DMS53 (cell line): ENCODE data around the gene PIP5K1B.
"Not testable (repeated sequence)": the region's sequence is repeated elsewhere in the genome, so short reads cannot be mapped to it uniquely, and the experiment has no call there.

ENCODE experiments used
- DNase-seq: peaks from one replicate; lab custom pipeline; 2025; lab: John Stamatoyannopoulos, UW

Gene PIP5K1B

GRCh38 chr9:69028754-69029153 is 323.7 kb downstream of the PIP5K1B start:
- DNase-seq, result no peak

DNA sequence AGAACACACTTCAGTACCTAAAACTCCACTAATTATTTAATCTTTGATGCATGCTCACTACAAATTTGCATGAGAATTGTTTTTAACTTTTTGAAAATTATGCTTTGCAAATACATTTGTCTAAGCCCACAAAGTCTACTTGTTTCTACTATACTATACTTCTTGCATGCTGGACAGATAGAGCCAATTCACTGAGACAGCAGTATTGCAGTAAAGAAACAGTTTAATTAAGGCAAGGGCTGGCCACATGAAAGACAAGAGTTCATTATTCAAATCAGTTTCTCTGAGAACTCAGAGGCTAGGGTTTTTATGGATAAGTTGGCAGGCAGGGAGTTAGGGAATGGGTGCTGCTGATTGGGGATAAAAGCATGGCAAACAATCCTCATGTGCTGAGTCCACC is 324.5 kb downstream of the PIP5K1B start:
- DNase-seq, result no peak

DNA sequence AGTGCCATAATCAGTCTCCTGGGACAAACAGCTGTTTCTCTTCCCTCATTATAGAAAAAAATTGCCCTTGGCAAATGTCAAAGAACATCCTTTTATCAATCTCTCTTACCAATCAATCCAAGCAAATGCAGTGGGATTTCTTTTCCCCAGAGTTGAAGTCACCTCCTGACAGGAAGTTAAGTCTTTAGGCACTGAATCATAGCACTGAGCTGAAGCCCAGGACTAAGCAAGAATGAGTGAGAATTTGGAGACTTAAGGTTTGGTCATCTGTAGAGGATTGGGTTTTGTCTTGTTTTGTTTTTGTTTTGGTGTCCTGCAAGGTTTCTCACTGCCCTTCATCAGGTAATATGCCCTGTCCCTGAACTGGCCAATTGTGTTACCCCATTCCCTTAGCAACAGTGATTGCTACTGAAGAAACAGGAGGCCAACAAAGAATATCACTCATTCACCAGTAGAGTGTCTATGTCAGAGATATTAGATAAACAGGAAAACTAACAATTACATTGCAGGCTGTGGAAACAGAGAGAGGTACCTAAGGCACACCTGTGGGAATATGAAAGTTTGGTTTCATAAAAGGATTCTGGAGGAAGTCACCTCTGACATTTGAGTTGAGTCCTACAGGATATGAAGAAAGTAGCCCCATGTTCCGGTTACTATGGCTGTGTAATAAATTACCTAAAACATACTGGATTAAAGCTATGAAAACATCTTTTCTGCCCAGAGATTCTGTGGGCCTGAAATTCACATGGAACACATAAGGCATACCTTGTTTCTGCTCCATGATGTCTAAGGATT is 326.0 kb downstream of the PIP5K1B start:
- no peak for DNase-seq

- DNase-seq, result peak; percentile 63
These were observed 329.0 kb downstream of the PIP5K1B start for GRCh38 chr9:69034071-69034470.

- DNase-seq, result peak; percentile 86
These were observed 330.6 kb downstream of the PIP5K1B start, which contains the start of gene FXN for GRCh38 chr9:69035438-69036308. FXN (plus strand) TSS chr9:69035752; CDS start chr9:69035783, 31 bp downstream.

DNA sequence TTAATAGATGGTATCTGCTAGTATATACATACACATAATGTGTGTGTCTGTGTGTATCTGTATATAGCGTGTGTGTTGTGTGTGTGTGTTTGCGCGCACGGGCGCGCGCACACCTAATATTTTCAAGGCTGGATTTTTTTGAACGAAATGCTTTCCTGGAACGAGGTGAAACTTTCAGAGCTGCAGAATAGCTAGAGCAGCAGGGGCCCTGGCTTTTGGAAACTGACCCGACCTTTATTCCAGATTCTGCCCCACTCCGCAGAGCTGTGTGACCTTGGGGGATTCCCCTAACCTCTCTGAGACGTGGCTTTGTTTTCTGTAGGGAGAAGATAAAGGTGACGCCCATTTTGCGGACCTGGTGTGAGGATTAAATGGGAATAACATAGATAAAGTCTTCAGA is 331.3 kb downstream of the PIP5K1B start:
- DNase-seq, result peak; percentile 44

DNA sequence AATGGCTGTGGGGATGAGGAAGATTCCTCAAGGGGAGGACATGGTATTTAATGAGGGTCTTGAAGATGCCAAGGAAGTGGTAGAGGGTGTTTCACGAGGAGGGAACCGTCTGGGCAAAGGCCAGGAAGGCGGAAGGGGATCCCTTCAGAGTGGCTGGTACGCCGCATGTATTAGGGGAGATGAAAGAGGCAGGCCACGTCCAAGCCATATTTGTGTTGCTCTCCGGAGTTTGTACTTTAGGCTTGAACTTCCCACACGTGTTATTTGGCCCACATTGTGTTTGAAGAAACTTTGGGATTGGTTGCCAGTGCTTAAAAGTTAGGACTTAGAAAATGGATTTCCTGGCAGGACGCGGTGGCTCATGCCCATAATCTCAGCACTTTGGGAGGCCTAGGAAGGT is 331.8 kb downstream of the PIP5K1B start:
- no peak for DNase-seq

GRCh38 chr9:69040646-69041045 is 335.6 kb downstream of the PIP5K1B start:
- DNase-seq, result no peak

DNA sequence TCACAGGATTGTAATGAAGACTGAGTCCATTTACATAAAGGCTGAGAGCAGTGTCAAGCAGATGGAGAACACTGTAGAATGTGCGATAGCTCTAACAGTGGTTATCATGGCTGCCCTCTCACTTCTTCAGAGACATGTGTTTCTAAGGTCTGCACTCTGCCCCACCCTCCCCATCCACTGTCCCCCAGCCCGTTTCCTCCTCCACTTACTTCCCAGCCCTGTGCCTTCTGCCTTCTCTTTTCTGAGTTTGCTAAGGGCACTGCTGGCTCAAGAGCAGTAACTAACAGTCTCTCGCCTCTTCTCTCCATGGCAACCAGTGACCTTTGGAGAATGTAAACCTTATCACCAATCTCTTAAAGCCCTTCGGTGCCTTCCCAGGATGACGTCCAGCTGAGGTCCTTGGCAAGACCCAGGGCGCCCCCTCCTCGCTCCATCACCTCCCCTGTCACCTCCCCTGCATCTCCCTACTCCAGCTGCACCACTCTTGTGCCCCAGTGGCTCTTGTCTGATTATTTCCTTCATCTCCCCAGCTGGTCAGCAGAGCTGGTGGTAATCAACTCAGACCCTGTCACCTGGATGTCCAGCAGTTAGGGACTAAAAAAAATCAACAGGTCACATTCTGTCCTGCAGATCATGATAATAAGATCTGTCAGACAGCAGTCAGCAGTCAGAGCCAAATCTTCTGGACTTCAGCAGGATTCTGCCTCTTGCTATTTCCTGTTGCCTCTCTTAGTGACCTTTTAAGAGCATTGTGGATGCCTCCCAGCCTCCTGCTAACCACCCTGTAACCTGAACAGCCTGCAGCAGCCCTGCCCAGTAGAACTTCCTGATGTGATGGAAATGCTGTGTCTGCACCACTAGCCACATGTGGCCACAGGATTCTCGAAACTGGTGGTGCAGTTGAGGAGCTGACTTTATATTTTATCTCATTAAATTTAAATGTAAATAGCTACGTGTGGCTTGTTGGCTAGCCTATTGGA is 339.5 kb downstream of the PIP5K1B start:
- peak; percentile 24 for DNase-seq

DNA sequence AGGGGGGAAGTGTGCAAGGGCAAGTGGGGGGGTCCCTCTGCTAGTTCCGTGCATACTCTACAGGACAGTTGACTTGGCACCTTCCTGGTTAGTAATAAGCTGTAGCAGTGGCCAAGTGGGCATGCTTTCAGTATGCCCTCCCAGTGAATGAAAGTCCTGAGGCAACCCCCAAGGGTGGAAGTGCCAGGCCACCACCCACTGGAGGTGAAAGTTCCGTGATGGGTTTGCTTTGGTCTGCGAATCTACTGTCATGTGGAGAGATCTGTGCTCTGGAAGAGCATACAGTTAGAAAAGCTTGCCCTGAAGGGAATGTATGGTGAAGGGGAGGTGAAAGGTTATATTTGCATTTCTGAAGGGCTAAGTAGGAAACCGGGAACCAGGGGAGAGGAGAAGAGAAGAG is 340.8 kb downstream of the PIP5K1B start:
- DNase-seq, result no peak

- DNase-seq, result no peak
These were observed 341.7 kb downstream of the PIP5K1B start for GRCh38 chr9:69046723-69047122.

- DNase-seq, result no peak
These were observed 342.3 kb downstream of the PIP5K1B start for GRCh38 chr9:69047371-69047770.

DNA sequence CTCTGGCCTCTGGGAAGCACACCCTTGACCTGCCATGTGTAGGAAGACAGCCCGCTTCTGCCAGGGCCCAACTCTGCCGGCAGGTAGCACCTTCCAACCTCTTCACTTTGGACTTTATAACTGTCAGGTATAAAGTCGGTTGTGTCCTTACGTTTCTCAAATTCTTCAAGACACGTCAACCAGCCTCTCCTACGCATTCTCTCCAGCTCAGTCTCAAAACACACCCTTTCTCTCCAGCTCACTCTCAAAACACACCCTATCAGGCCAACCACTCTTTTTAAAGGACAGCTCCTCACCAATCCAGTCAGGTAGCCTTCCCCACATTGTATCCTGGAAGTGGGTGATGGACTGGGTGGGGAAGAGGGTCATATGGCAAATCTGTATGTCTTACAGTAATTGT is 344.1 kb downstream of the PIP5K1B start:
- no peak for DNase-seq

DNA sequence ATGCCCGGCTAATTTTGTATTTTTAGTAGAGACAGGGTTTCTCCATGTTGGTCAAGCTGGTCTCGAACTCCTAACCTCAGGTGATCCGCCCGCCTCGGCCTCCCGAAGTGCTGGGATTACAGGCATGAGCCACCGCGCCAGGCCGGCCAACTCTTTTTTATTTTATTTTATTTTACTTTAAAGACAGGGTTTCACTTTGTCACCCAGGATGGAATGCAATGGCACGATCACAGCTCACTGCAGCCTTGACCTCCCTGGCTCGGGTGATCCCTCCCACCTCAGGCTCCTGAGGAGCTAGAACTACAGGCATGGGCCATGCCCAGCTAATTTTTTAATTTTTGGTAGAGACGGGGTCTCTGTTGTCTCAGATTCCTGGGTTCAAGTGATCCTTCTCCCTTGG is 345.9 kb downstream of the PIP5K1B start:
- DNase-seq, result not testable (repeated sequence)

DNA sequence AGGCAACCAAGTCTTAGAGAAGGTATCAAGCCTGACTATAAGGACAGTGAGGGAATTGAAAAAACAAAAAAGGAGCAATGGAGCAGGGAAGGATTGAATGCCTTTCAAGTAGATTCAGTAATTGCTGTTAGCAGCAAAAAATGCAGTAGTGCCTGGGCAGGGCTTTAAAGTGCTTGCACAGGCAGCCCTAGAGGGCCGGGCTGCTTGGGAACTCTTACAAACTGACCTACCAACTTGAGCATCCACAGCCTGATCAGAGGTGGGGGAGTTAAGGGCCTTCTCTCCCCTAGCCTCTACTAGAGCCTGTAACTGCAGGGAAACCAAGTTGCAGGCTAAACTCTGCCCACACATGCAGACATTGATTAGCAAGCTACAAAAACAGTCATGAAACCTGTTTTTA is 349.9 kb downstream of the PIP5K1B start:
- no peak for DNase-seq

DNA sequence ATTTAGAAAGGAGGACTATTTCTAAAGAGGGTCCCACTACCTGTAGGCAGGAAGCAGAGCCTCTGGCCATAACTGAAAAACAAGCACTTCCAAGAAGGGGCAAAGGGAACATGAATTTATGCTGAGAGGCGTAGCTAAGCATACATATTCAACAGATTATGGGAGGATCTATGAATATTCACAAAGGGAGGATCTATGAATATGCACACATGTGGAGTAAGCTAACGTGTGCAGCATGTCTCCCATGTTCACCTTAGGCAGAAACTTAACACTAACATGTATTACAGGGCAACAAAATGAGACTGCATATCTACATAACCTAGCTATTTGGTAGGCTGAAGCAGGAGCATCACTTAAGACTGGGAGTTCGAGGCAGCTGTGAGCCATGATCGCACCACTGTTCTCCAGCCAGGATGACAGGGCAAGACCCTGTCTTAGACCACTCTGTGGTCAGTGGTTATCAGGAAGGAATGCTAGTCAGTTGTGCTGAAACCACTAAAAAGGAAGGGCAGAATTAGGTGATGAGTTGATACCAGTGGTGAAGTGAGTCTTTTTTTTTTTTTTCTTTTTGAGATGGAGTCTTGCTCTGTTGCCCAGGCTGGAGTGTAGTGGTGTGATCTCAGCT is 351.3 kb downstream of the PIP5K1B start:
- DNase-seq, result no peak

DNA sequence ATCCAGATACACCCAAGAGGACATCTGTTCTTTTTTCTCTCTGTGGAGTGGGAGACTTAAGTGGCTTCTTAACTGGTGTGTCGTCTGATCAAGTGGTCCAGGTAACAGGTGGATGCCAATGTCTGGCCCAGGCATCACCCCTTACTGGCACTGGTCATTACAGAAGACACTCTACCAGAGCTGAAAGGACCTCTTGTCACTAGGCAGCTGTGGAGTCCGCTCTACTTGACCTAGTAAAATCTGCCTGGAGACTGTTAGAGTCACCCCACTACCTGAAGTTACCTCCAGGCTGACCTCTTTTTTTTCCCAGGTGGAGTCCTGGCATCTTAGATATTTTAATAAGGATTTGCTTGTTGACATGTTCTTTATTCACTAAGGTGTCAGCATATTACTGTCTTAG is 353.1 kb downstream of the PIP5K1B start:
- DNase-seq, result no peak
